DOHH2 (cell line): Measurements from ENCODE around the gene FAM20C.

Experiments used
- CTCF ChIP-seq: fragments of 200-600 bp; sonication (generic); IDR thresholded peaks from one replicate; pipeline ENCODE4 v1.5.1; 2014; ENCODE audit warnings: antibody characterized with exemption, mild to moderate bottlenecking, low read depth, low read length; ENCODE audit not compliant: poor library complexity, severe bottlenecking
- EZH2phosphoT487 ChIP-seq: fragments of 200-600 bp; sonication (generic); IDR thresholded peaks from 2 replicates; pipeline ENCODE4 v1.6.1; 2017; ENCODE audit warnings: borderline replicate concordance, mild to moderate bottlenecking, antibody characterized with exemption, low read length, moderate library complexity, mixed read lengths

DNA sequence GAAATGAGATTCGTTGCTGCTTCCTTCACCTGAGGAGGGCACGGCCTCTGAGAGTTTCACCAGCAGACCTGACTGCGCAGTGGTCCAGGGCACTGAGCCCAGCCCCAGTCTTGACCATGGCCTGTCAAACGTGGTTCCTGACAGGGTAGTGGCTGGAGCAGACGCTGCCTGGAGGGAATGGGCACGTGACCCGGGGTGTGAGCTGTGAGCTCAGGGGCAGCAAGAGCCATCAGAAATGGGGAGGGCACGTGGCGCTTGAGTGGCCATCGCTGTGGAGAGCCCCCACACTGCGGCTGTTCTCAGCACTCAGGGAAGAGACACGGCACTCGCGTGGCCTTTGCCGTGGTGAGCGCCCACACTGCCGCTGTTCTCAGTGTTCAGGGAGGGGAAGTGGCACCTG, 12.0 kb downstream of the FAM20C start:
- TF ChIP-seq CTCF (no peak), EZH2phosphoT487 (no peak)
